Adrenal gland (tissue), 5 donors: ENCODE data around the gene CCDC85C.

Source experiments
- POLR2A ChIP-seq, 2 donors: fragments of 450-650 bp; IDR thresholded peaks; one replicate each; pipeline ENCODE4 v1.6.1; 2017; ENCODE audit warnings: antibody characterized with exemption in 2 of 2, mild to moderate bottlenecking in 2 of 2, moderate library complexity in 1 of 2
- TF ChIP-seq, protein P1 (sequence below), 6 experiments: fragments of 450-650 bp in 4 of 6; fragments of 200-600 bp in 2 of 6; sonication (generic) in 1 of 6; IDR thresholded peaks; 1 replicate in 5 of 6; 2 replicates in 1 of 6; pipeline versions ENCODE4 v1.5.1 to v1.8.0; 2016 to 2021; ENCODE audit warnings: antibody characterized with exemption in 6 of 6, mild to moderate bottlenecking in 2 of 6, moderate library complexity in 1 of 6
- donor health status: DM: no; HTN: no; CAD: no.

DNA sequence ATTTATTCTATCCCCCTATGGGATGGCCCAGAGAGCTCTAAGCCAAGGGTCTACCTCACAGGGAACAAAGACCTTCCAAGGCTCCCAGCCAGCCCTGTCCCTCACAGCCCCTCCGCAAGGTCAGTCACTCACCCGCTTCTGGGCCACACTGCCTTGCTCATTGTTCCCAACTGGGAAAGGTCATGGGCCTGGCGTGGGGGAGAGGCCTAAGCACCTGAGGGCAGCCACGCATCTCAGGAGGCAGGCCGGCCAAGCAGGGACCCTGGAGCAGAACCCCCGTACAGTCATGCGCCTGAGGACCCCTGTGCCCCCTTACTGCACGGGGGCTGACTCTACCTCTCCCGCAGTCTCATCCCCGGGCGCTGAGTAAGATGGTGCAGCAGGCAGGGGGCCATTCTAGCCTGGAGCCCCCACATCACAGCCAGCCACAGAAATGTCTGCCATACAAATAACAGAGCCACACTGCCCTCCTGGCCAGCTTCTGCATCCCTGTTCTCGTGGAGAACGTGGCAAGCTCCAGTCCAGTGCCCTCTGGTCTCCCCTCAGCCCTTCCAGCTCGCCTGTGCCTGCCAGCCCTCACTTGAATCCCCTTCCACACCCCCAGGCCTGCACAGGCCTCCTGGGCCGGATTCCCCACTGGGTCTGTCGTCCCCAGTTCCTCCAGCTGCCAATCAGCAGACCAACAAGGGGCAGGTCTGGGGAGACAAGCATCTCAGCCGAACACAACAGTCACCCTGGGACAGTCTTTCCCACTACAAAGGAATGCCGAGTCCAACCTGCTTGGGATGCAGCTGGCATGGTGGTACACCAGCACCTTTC, 16.3 kb downstream of the CCDC85C start:
- no peak for TF ChIP-seq POLR2A (IDR thresholded peaks at IDR 0.05)
- TF ChIP-seq, protein P1, sequence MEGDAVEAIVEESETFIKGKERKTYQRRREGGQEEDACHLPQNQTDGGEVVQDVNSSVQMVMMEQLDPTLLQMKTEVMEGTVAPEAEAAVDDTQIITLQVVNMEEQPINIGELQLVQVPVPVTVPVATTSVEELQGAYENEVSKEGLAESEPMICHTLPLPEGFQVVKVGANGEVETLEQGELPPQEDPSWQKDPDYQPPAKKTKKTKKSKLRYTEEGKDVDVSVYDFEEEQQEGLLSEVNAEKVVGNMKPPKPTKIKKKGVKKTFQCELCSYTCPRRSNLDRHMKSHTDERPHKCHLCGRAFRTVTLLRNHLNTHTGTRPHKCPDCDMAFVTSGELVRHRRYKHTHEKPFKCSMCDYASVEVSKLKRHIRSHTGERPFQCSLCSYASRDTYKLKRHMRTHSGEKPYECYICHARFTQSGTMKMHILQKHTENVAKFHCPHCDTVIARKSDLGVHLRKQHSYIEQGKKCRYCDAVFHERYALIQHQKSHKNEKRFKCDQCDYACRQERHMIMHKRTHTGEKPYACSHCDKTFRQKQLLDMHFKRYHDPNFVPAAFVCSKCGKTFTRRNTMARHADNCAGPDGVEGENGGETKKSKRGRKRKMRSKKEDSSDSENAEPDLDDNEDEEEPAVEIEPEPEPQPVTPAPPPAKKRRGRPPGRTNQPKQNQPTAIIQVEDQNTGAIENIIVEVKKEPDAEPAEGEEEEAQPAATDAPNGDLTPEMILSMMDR (IDR thresholded peaks at IDR 0.05) = no peak
